Smooth muscle cell (in vitro differentiated cells): ENCODE data around the gene CCDC91. TPM values are rescaled to one million over a fixed set of nuclear protein-coding genes. Genes with fewer than 3 reads are reported as not detected.
"Not testable (repeated sequence)": the region's sequence is repeated elsewhere in the genome, so short reads cannot be mapped to it uniquely, and the experiment has no call there.

Source experiments
- DNase-seq: peaks from one replicate; lab custom pipeline; 2025; ENCODE audit not compliant: unreplicated experiment; lab: John Stamatoyannopoulos, UW
- H2AFZ ChIP-seq: fragments of 200-600 bp; sonication (generic); 2 replicates; pipeline ENCODE4 v1.6.0; 2016; ENCODE audit warnings: antibody characterized with exemption, low read depth, mild to moderate bottlenecking
- H3F3A ChIP-seq: fragments of 200-600 bp; sonication (generic); 2 replicates; pipeline ENCODE4 v1.6.0; 2017; ENCODE audit warnings: antibody characterized with exemption, low read depth
- H3K27ac ChIP-seq: fragments of 200-600 bp; sonication (generic); 2 replicates; pipeline ENCODE4 v1.5.1; 2016; ENCODE audit warnings: low read depth, mild to moderate bottlenecking
- H3K27me3 ChIP-seq: fragments of 200-600 bp; sonication (generic); 2 replicates; pipeline ENCODE4 v1.6.1; 2016; ENCODE audit warnings: low read depth, mild to moderate bottlenecking
- H3K36me3 ChIP-seq: fragments of 200-600 bp; sonication (generic); 2 replicates; pipeline ENCODE4 v1.5.1; 2016; ENCODE audit warnings: low read depth
- H3K4me1 ChIP-seq: fragments of 200-600 bp; sonication (generic); 2 replicates; pipeline ENCODE4 v1.5.1; 2016; ENCODE audit warnings: low read depth
- H3K4me2 ChIP-seq: fragments of 200-600 bp; sonication (generic); 2 replicates; pipeline ENCODE4 v1.6.0; 2016; ENCODE audit warnings: mild to moderate bottlenecking
- H3K4me3 ChIP-seq: fragments of 200-600 bp; sonication (generic); 2 replicates; pipeline ENCODE4 v1.5.1; 2016; ENCODE audit warnings: mild to moderate bottlenecking
- H3K79me2 ChIP-seq: fragments of 200-600 bp; sonication (generic); 2 replicates; pipeline ENCODE4 v1.6.0; 2016; ENCODE audit warnings: low read depth, mild to moderate bottlenecking
- H3K9ac ChIP-seq: fragments of 200-600 bp; sonication (generic); 2 replicates; pipeline ENCODE4 v1.6.0; 2016; ENCODE audit warnings: low read depth
- H3K9me3 ChIP-seq: fragments of 200-600 bp; sonication (generic); replicated peaks from 2 replicates; pipeline ENCODE4 v1.5.1; 2016; ENCODE audit warnings: low read depth
- H4K20me1 ChIP-seq: fragments of 200-600 bp; sonication (generic); 2 replicates; pipeline ENCODE4 v1.6.0; 2016; ENCODE audit warnings: low read depth
- WGBS: methylation state at CpG from one replicate; pipeline ENCODE4 v1.1.7; 2016; ENCODE audit warnings: low lambda C conversion rate; 5-methylcytosine and 5-hydroxymethylcytosine counted together
- polyA plus RNA-seq: library from polyadenylated mRNA; unstranded; fragments of >200 nt; fragmentation: Nextera tagmentation; extraction: Ambion mirVana; gene quantifications from 2 replicates; pipeline ENCODE4 v1.2.1, GENCODE V29; 2016
- total RNA-seq: library from RNA; depleted of rRNA; stranded (reverse); fragments of >200 nt; gene quantifications from 2 replicates; pipeline ENCODE4 v1.2.3, GENCODE V29; 2014
- TF ChIP-seq, protein P1 (sequence below): fragments of 200-600 bp; sonication (generic); IDR thresholded peaks from 2 replicates; pipeline ENCODE4 v1.5.1; 2017; ENCODE audit warnings: borderline replicate concordance, mild to moderate bottlenecking, antibody characterized with exemption; ENCODE audit not compliant: insufficient read depth, poor library complexity, severe bottlenecking

CCDC91 gene
- total and polyA plus RNA-seq, 2 experiments from 2014 or later = 20.1 to 23.7 TPM

DNA sequence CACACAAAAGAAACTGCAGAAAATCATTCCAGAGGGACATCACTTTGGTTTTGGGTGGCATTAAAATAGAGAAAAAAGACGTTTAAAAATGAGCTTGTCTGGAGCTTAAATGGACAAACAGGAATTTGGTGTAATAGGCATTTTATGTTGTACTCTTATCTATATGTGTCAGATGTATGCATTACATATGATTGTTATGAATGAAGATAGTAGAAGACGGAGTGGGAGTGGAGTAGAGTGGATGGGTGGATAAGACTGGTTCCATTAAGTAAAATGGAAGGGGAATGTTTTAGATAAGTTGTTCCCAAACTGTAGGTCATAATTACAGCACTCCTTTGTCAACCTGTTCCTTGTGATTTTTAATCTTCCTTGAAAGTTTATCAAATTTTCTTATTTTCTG is 1.9 kb downstream of the CCDC91 start:
- Histone ChIP-seq H3F3A (no peaks in the 10 kb centered on the region), H3K36me3 (no peaks in the 10 kb centered on the region), H3K9ac (peak overlapping the region; percentile 17), H4K20me1 (no peaks in the 10 kb centered on the region), H3K27ac (peak overlapping the region; percentile 94), H3K4me1 (peaks cover 6% of the 10 kb centered on the region), H3K9me3 (no peaks in the 10 kb centered on the region), H3K79me2 (peaks cover 22% of the 10 kb centered on the region), H2AFZ (peak overlapping the region; percentile 89), H3K4me3 (no peak overlapping the region), H3K27me3 (no peaks in the 10 kb centered on the region), H3K4me2 (peak overlapping the region; percentile 86)
- DNase-seq = no peak
- TF ChIP-seq, protein P1, sequence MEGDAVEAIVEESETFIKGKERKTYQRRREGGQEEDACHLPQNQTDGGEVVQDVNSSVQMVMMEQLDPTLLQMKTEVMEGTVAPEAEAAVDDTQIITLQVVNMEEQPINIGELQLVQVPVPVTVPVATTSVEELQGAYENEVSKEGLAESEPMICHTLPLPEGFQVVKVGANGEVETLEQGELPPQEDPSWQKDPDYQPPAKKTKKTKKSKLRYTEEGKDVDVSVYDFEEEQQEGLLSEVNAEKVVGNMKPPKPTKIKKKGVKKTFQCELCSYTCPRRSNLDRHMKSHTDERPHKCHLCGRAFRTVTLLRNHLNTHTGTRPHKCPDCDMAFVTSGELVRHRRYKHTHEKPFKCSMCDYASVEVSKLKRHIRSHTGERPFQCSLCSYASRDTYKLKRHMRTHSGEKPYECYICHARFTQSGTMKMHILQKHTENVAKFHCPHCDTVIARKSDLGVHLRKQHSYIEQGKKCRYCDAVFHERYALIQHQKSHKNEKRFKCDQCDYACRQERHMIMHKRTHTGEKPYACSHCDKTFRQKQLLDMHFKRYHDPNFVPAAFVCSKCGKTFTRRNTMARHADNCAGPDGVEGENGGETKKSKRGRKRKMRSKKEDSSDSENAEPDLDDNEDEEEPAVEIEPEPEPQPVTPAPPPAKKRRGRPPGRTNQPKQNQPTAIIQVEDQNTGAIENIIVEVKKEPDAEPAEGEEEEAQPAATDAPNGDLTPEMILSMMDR = no peak
- WGBS = 80% methylated on average over 2 of the region's 2 CpGs

DNA sequence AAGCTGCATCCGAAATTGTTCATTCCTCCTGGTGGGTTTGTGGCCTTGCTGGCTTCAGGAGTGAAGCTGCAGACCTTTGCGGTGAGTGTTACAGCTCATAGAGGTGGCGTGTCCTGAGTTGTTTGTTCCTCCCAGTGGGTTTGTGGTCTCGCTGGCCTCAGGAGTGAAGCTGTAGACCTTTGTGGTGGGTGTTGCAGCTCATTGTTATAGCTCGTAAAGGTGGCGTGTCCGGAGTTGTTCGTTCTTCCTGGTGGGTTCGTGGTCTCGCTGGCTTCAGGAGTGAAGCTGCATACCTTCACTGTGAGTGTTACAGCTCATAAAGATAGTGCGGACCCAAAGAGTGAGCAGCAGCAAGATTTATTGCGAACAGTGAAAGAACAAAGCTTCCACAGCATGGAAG is 4.4 kb downstream of the CCDC91 start:
- peaks cover 33% of the 10 kb centered on the region for H3K79me2 ChIP-seq
- H3K9ac ChIP-seq = not testable (repeated sequence)

GRCh38 chr12:28201136-28201535 is 10.9 kb downstream of the CCDC91 start:
- not testable (repeated sequence) for H3K36me3 ChIP-seq, H3K4me1 ChIP-seq, H2AFZ ChIP-seq, H3K4me2 ChIP-seq, H3K9ac ChIP-seq, H3K27ac ChIP-seq, H3F3A ChIP-seq, H3K9me3 ChIP-seq, H3K4me3 ChIP-seq, H4K20me1 ChIP-seq, H3K27me3 ChIP-seq, DNase-seq
- 97% methylated on average over 23 of the region's 30 CpGs for WGBS
- peaks cover 20% of the 10 kb centered on the region for H3K79me2 ChIP-seq

More for the DNA sequence above, 4.4 kb downstream of the CCDC91 start:
- H3K4me1 ChIP-seq, H4K20me1 ChIP-seq, H3K27ac ChIP-seq, H3F3A ChIP-seq, H3K27me3 ChIP-seq, H3K4me2 ChIP-seq, H2AFZ ChIP-seq, H3K9me3 ChIP-seq, H3K36me3 ChIP-seq, H3K4me3 ChIP-seq, DNase-seq: not testable (repeated sequence)
- WGBS = 78% methylated on average over 12 of the region's 12 CpGs

GRCh38 chr12:28202374-28203130 is 12.3 kb downstream of the CCDC91 start:
- 100% methylated on average over 1 of the region's 1 CpG for WGBS
- Histone ChIP-seq H3K4me3 (no peak overlapping the region), H3K4me1 (no peaks in the 10 kb centered on the region), H2AFZ (no peak overlapping the region), H3F3A (no peaks in the 10 kb centered on the region), H3K36me3 (no peaks in the 10 kb centered on the region), H3K79me2 (peaks cover 9% of the 10 kb centered on the region), H3K9ac (no peak overlapping the region), H3K9me3 (no peaks in the 10 kb centered on the region), H3K4me2 (no peak overlapping the region), H3K27ac (no peak overlapping the region), H3K27me3 (no peaks in the 10 kb centered on the region), H4K20me1 (no peaks in the 10 kb centered on the region)
- no peak for DNase-seq
- TF ChIP-seq, protein P1 = no peak
